Activated CD4-positive, CD25-positive, alpha-beta regulatory T cell (primary cell): Measurements from ENCODE around the gene PAX7.

Experiments used
- DNase-seq, 4 experiments: peaks; one replicate each; lab custom pipeline; 2025; lab: John Stamatoyannopoulos, UW

Gene PAX7

DNA sequence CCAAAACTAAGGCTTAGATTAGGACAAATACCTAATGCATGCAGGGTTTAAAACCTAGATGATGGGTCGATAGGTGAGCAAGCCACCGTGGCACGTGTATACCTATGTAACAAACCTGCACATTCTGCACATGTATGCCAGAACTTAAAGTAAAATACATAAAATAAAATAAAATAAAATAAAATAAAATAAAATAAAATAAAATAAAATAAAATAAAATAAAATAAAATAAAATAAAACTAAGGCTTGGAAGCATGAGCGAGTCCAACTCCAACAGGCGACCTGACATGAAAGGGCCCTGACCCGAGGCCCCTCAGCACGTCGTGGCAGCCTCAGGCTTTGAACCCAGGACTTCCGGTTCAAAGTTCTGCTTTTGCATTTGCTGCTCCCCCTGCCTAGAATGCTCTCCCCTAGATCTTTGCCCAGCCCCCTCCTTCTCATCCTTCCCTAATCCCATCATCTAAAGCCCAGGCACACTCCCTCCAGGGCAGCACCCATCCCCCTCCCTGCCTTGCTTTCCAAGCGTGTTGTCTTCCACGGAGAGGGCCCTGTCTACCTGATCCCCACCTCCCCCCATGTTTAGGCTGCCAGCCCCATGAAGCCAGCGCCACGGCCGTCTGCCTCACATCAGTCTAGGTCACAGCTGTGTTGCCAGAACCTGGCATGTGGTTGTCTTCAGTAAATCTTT is 164.5 kb downstream of the PAX7 start:
- no peak for DNase-seq

- no peak for DNase-seq
Observed at GRCh38 chr1:18796950-18797349, 166.3 kb downstream of the PAX7 start.
